SK-N-SH (cell line): ENCODE results near the gene PARVB. TPM values are rescaled to one million over a fixed set of nuclear protein-coding genes. Genes with fewer than 3 reads are reported as not detected.

Experiments used
- CTCF ChIA-PET: fragments of 300-600, 350-600 bp; formaldehyde crosslinking; extraction: SDS; loops from one replicate; lab custom pipeline; 2021; lab: Yijun Ruan, JAX
- POLR2A ChIA-PET: fragments of 350-600 bp; sonication (Branson Sonifier 250); formaldehyde crosslinking; extraction: SDS; loops from one replicate; lab custom pipeline; 2020; ENCODE audit warnings: antibody characterized with exemption, inconsistent platforms; lab: Yijun Ruan, JAX
- DNase-seq: peaks from one replicate; pipeline ENCODE4 v3.0.0; 2012
- H2AFZ ChIP-seq: fragments of 200-600 bp; sonication (generic); 2 replicates; pipeline ENCODE4 v1.8.1; 2016; ENCODE audit warnings: antibody characterized with exemption, mild to moderate bottlenecking, low read depth
- H3F3A ChIP-seq: fragments of 200-600 bp; sonication (generic); replicated peaks from 2 replicates; pipeline ENCODE3; 2016; ENCODE audit warnings: antibody characterized with exemption, mild to moderate bottlenecking; ENCODE audit not compliant: insufficient read depth
- H3K27ac ChIP-seq, 2 experiments: fragments of 200-500 bp in 1 of 2; fragments of 200-600 bp in 1 of 2; sonication (Bioruptor generic) in 1 of 2; sonication (generic), shearing (Covaris generic) in 1 of 2; 2 replicates each; pipeline versions ENCODE4 v1.5.1 to v1.6.1; 2014 to 2016; ENCODE audit warnings: low read depth in 2 of 2, inconsistent platforms in 1 of 2, low read length in 1 of 2, mild to moderate bottlenecking in 1 of 2, mixed read lengths in 1 of 2
- H3K27me3 ChIP-seq: fragments of 200-600 bp; sonication (generic), shearing (Covaris generic); 2 replicates; pipeline ENCODE4 v1.6.1; 2016; ENCODE audit warnings: mixed run types; ENCODE audit not compliant: insufficient read depth
- H3K36me3 ChIP-seq, 2 experiments: fragments of 200-500 bp in 1 of 2; fragments of 200-600 bp in 1 of 2; sonication (Bioruptor generic) in 1 of 2; sonication (generic) in 1 of 2; replicated peaks in 1 of 2; 2 replicates each; pipeline versions ENCODE3 to v1.5.1; 2014 to 2016; ENCODE audit warnings: low read length in 1 of 2, mild to moderate bottlenecking in 1 of 2; ENCODE audit not compliant: insufficient read depth in 2 of 2, control insufficient read depth in 1 of 2
- H3K4me1 ChIP-seq, 2 experiments: fragments of 200-500 bp in 1 of 2; fragments of 200-600 bp in 1 of 2; sonication (Bioruptor generic) in 1 of 2; sonication (generic), shearing (Covaris generic) in 1 of 2; 2 replicates each; pipeline versions ENCODE4 v1.5.1 to v1.6.1; 2014 to 2016; ENCODE audit warnings: low read depth in 1 of 2, low read length in 1 of 2, mixed run types in 1 of 2; ENCODE audit not compliant: insufficient read depth in 2 of 2, control insufficient read depth in 1 of 2
- H3K4me2 ChIP-seq: fragments of 200-600 bp; sonication (generic), shearing (Covaris generic); 2 replicates; pipeline ENCODE4 v1.6.1; 2017; ENCODE audit warnings: mixed run types
- H3K4me3 ChIP-seq, 2 experiments: fragments of 200-500 bp in 1 of 2; fragments of 200-600 bp in 1 of 2; sonication (Bioruptor generic) in 1 of 2; sonication (generic), shearing (Covaris generic) in 1 of 2; 2 replicates each; pipeline versions ENCODE4 v1.5.1 to v1.8.1; 2014 to 2016; ENCODE audit warnings: low read depth in 2 of 2, inconsistent platforms in 1 of 2, low read length in 1 of 2, mild to moderate bottlenecking in 1 of 2, mixed read lengths in 1 of 2, moderate library complexity in 1 of 2
- H3K79me2 ChIP-seq: fragments of 200-600 bp; sonication (generic); 2 replicates; pipeline ENCODE4 v1.8.1; 2017; ENCODE audit warnings: mild to moderate bottlenecking; ENCODE audit not compliant: insufficient read depth
- H3K9ac ChIP-seq: fragments of 200-600 bp; sonication (generic); 2 replicates; pipeline ENCODE4 v1.6.1; 2017; ENCODE audit warnings: mixed run types
- H3K9me2 ChIP-seq: fragments of 200-600 bp; sonication (generic); 2 replicates; pipeline ENCODE4 v1.6.1; 2017; ENCODE audit warnings: mixed run types
- H3K9me3 ChIP-seq: fragments of 200-600 bp; sonication (generic); 2 replicates; pipeline ENCODE4 v1.6.1; 2017; ENCODE audit warnings: mixed run types, mild to moderate bottlenecking, moderate library complexity
- H4K20me1 ChIP-seq: fragments of 200-600 bp; sonication (generic); 2 replicates; pipeline ENCODE4 v1.6.1; 2017; ENCODE audit warnings: mild to moderate bottlenecking, mixed run types; ENCODE audit not compliant: insufficient read depth
- CTCF ChIP-seq: fragments of 200-600 bp; sonication (generic); IDR thresholded peaks from 2 replicates; pipeline ENCODE4 v1.6.1; 2017; ENCODE audit warnings: antibody characterized with exemption, mild to moderate bottlenecking, moderate library complexity
- FOSL2 ChIP-seq: IDR thresholded peaks from 2 replicates; pipeline ENCODE4 v1.4.0; 2012; ENCODE audit warnings: low read depth, mild to moderate bottlenecking, moderate library complexity, borderline replicate concordance
- MXI1 ChIP-seq: IDR thresholded peaks from 2 replicates; pipeline ENCODE4 v1.6.1; 2012; ENCODE audit warnings: mild to moderate bottlenecking, low read depth, low read length, improper control_type of control experiment
- PBX3 ChIP-seq: IDR thresholded peaks from 2 replicates; pipeline ENCODE4; 2012
- POLR2AphosphoS5 ChIP-seq: IDR thresholded peaks from 2 replicates; pipeline ENCODE4 v1.6.1; 2012; ENCODE audit warnings: low read depth, low read length
- RAD21 ChIP-seq: IDR thresholded peaks from 2 replicates; pipeline ENCODE4 v1.6.1; 2012; ENCODE audit warnings: mild to moderate bottlenecking, low read length
- TAF1 ChIP-seq: IDR thresholded peaks from 2 replicates; pipeline ENCODE4 v1.6.1; 2012; ENCODE audit warnings: low read depth, mild to moderate bottlenecking, low read length, moderate library complexity, borderline replicate concordance
- USF1 ChIP-seq: IDR thresholded peaks from 2 replicates; pipeline ENCODE4 v1.4.0; 2012; ENCODE audit warnings: low read depth, borderline replicate concordance
- USF2 ChIP-seq: fragments of 150-350 bp; IDR thresholded peaks from 2 replicates; pipeline ENCODE4 v1.6.1; 2017; ENCODE audit warnings: antibody characterized with exemption, low read length, low read depth, borderline replicate concordance
- YY1 ChIP-seq: IDR thresholded peaks from 2 replicates; pipeline ENCODE4 v1.4.0; 2012; ENCODE audit warnings: low read depth, mild to moderate bottlenecking
- ZBTB33 ChIP-seq: IDR thresholded peaks from 2 replicates; pipeline ENCODE4 v1.4.0; 2012; ENCODE audit warnings: low read depth, borderline replicate concordance
- WGBS: methylation state at CpG from one replicate; pipeline ENCODE4 v1.1.6; 2017; ENCODE audit warnings: low lambda C conversion rate; 5-methylcytosine and 5-hydroxymethylcytosine counted together
- polyA plus RNA-seq, 3 experiments: library from polyadenylated mRNA; depleted of rRNA; stranded (reverse); fragments of >200 nt; gene quantifications; 2 replicates each; pipeline ENCODE4 v1.2.3, GENCODE V29; 2012

PARVB gene
- polyA plus RNA-seq, 1 of the 3 experiments (the other 2 are of a cell fraction) = 87.8 TPM

- Histone ChIP-seq H3K9ac (no peak overlapping the region), H3K9me2 (no peaks in the 10 kb centered on the region), H3K4me1 (peaks cover 0 to 11% of the 10 kb centered on the region in 2 experiments; a peak in 1 of 4 replicates), H4K20me1 (no peaks in the 10 kb centered on the region), H2AFZ (no peak overlapping the region), H3K27me3 (no peaks in the 10 kb centered on the region), H3K9me3 (no peaks in the 10 kb centered on the region), H3K4me2 (no peak overlapping the region), H3K79me2 (no peaks in the 10 kb centered on the region), H3K36me3 (no peaks in the 10 kb centered on the region), H3F3A (no peaks in the 10 kb centered on the region), H3K27ac (no peak overlapping the region), H3K4me3 (no peak overlapping the region)
- WGBS = 80% methylated on average over 12 of the region's 12 CpGs
- CTCF ChIA-PET = interaction anchor here (1.2 to 1.4 kb wide), 2 partner anchors 12 to 19 kb away, joined by 4 read pairs; no protein-coding TSS in a partner anchor
- POLR2A ChIA-PET = no interaction called here
- peak; percentile 61 for DNase-seq
- TF ChIP-seq ZBTB33 (no peak), CTCF (no peak), POLR2AphosphoS5 (no peak), USF1 (no peak), FOSL2 (no peak), TAF1 (no peak), RAD21 (no peak), MXI1 (no peak), PBX3 (no peak), USF2 (no peak), YY1 (no peak)
Measured at GRCh38 chr22:44130076-44130711, 106.1 kb downstream of the PARVB start.
